NOMO-1 (cell line): ENCODE results near the gene PLA2G6.
"Not testable (repeated sequence)": the region's sequence is repeated elsewhere in the genome, so short reads cannot be mapped to it uniquely, and the experiment has no call there.

Source experiments
- DNase-seq, 2 experiments: peaks; one replicate each; lab custom pipeline; 2025; ENCODE audit not compliant: unreplicated experiment in 2 of 2; lab: John Stamatoyannopoulos, UW

The PLA2G6 gene

DNA sequence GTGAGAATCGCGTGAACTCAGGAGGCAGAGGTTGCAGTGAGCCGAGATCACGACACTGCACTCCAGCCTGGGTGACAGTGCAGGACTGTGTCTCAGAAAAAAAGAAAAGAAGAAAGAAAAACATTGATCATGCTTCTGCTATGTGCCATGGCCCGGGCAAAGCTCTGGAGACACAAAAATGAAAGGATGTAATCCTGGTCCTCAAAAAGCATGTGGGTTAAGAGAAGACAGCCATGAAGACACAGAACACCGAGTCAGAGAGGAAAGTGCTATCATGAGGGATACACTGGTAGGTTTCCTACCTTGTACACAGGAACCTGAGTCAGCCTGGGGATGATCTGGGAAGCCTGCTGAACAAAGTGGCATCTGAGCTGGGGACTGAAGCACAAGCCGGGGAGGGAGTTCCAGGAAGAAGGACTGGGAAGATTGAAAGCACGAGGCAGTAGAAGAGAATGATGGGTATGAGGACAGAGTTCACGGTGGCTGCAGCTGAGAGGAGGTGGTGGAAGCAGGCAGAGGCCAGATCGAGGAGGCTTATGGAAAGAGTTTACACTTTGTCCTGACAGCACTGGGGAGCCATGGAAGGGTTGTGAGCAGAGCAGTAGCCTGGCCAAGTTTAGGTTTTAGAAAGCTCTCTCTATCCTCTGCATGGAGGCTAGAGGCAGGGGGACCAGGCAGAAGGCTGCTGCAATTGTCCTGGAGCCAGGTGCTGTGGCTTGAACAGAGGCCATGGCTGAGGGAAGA lies 10.3 kb upstream of the PLA2G6 start:
- no peak for DNase-seq

DNA sequence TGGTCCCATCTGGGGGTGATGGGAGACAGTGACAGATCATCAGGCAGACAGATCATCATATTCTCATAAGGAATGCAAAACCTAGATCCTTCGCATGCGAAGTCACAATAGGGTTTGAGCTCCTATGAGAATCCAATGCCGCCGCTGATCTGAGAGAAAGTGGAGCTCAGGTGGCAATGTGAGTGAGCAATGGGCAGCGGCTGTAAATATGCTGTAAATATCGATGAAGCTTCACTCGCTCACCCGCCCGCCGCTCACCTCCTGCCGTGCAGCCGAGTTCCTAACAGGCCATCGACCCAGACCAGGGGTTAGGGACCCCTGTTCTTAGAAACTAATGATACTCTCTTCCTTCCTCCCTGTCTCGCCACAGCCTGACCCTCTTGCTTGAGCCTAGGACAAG lies 9.4 kb upstream of the PLA2G6 start:
- DNase-seq, result no peak

DNA sequence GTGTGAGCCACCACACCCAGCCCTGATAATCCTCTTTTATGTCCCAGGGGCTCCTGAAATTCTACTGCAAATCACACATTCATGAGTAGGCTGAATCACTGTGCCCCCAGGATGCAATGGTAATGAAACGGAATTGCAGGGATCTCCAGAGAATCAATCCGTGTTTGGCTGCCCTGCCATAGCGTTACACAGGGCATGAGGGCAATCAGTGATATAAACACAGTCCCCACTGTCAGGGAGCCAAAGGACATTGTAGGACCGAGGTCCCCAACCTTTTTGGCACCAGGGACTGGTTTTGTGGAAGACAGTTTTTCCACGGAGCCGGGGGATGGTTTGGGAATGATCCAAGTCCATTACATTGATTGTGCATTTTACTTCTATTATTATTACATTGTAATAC lies 9.0 kb upstream of the PLA2G6 start:
- no peak for DNase-seq

DNA sequence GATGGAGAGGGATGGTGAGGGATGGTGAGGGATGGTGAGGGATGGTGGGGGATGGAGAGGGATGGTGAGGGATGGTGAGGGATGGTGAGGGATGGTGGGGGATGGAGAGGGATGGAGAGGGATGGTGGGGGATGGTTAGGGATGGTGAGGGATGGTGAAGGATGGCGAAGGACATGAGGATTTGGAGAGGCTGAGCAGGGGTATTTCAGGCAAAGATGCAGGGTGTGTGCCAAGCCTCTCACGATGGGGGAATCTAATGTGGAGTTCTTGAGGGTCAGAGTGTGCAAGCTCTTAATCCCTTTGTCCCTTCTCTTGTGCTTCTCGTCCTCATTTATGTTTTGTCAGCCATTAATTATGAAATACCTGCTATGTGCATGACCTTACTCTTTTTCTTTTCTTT lies 7.5 kb upstream of the PLA2G6 start:
- DNase-seq, result no peak

GRCh38 chr22:38187413-38188212 lies 6.0 kb upstream of the PLA2G6 start:
- DNase-seq, result no peak

DNA sequence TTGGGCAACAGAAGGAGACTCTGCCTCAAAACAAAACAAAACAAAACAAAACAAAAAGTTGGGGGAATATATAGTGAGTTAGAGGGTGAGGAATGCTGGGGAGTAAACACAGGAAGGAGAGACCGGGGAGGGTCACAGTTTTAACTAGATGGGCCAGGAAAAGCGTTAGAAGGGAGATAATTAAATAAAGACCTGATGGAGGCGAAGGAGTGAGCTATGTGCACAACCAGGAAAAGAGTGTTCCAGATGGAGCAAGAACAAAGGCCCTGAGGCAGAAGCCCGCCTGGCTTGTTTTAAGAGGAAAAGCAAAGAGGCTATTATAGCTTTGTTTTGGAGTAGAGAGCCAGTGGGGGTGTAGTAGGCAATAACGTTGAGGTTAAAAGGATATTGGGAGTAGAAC lies 4.8 kb upstream of the PLA2G6 start:
- DNase-seq, result no peak

DNA sequence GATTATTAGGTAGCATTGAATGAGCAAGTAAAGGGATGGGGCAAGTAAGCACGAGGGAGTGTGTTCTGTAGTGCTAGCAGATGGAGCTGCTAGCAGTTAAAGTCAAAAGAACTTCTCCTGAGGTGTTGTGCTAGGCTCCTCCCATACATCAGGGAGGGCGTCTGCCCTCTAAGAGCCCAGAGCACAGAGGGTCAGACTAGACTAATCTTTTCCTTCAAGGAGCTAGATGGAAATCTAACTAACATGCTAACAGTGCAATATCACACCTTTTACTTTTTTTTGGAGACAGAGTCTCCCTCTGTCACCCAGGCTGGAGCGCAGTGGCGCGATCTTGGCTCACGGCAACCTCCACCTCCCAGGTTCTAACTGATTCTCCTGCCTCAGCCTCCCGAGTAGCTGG lies 3.2 kb upstream of the PLA2G6 start:
- DNase-seq, result no peak

GRCh38 chr22:38180841-38181452 lies 683 bp downstream of the PLA2G6 start:
- DNase-seq, result no peak

- DNase-seq, result not testable (repeated sequence)
Observed at GRCh38 chr22:38178605-38178937, 3.1 kb downstream of the PLA2G6 start.

DNA sequence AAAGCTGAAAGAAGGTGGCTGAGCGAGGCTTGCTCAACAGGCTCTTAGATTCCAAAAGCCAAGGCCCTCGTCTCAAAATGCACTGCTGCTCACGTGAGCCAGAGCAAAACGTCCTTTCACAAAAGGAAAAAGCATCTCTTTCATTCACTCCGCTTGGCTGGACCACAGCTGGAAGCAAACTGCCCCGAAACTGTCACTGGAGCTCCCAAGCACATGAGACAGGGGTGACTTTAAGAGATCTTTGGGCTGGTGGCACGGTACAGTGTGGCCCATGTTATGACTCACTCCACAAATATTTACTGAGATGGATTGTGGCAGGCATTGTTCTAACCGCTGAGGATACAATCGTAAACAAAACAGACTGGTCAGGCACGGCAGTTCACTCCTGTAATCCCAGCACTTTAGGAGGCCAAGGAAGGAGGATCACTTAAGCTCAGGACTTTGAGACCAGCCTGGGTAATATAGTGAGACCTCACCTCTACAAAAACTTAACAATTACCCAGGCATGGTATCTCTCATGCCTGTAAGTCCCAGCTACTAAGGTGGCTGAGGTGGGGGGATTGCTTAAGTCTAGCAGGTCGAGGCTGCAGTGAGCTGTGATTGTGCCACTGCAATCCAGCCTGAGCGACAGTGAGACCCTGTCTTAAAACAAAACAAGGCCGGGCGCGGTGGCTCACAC lies 3.6 kb downstream of the PLA2G6 start:
- DNase-seq, result no peak

- DNase-seq, result not testable (repeated sequence)
Observed at GRCh38 chr22:38177571-38177925, 4.1 kb downstream of the PLA2G6 start.

- no peak for DNase-seq
Observed at GRCh38 chr22:38177044-38177443, 4.6 kb downstream of the PLA2G6 start.

DNA sequence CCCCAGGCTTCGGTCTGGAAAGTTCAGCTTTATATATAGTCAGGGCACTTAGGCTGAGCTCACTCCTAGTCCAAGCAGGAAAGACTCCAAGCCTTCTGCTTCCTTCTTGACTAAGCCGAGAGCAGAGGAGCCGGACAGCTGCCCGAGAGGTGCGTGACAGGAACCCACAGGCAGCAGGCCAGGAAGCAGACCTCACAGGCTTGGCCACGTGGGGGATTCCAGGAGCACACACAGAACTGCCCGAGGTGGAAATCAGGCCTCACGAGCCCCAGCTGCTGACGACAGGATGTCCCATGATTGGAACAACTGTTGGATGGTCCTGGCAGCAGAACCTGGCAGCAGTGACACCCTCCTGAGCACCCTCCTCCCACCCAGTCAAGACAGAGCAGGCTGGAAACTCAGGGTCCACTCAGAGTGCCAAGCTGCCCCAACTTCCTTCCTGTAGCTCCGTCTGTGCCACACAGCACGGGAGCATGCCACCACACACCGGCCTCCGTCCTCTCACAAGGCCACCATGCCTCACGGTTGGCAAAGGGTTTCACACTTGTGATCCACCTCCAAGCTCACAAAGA lies 5.4 kb downstream of the PLA2G6 start:
- no peak for DNase-seq

DNA sequence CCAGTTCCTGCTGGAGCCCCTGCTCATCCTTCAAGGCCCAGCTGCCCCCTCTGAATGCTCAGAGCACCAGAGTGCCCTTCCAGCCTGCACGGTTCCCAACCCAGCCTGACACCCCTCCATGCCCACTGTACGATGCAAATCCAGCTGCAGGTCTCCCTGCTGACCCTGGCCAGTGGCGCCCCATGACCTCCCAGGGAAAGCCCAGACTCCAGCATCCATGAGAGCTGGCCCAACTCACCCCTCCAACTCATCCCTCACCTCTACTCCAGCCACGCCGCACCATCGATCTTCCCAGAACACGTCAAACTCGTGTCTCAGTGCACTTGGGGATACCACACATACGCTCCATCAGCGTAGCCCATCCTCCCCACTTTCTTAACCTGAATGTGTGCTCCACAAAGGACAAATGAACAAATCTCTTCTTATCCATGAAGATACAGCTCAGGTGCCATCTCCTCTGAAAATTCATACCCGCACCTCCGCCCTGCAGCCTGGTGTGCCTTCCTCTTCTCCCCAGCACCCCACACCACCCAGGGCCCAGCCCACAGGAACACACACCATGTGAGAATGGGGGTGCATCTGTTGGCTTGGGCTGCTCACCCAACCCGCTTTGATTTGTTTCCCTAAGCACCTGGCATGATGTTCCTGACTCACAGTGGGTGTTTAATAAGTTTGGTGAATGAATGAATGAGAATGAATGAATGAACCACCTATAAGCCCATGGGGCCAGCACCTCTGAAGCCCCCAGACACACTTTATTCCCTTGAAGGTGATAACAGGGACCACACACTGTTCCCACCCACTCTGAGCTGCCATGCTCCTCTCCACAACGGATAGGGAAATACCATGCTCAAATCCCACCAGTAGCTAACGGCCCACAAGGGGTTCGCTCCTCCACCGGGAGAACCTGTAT lies 6.2 kb downstream of the PLA2G6 start:
- no peak for DNase-seq

- no peak for DNase-seq
Observed at GRCh38 chr22:38174626-38175025, 7.0 kb downstream of the PLA2G6 start.

- no peak for DNase-seq
Observed at GRCh38 chr22:38173641-38173906, 8.1 kb downstream of the PLA2G6 start.

DNA sequence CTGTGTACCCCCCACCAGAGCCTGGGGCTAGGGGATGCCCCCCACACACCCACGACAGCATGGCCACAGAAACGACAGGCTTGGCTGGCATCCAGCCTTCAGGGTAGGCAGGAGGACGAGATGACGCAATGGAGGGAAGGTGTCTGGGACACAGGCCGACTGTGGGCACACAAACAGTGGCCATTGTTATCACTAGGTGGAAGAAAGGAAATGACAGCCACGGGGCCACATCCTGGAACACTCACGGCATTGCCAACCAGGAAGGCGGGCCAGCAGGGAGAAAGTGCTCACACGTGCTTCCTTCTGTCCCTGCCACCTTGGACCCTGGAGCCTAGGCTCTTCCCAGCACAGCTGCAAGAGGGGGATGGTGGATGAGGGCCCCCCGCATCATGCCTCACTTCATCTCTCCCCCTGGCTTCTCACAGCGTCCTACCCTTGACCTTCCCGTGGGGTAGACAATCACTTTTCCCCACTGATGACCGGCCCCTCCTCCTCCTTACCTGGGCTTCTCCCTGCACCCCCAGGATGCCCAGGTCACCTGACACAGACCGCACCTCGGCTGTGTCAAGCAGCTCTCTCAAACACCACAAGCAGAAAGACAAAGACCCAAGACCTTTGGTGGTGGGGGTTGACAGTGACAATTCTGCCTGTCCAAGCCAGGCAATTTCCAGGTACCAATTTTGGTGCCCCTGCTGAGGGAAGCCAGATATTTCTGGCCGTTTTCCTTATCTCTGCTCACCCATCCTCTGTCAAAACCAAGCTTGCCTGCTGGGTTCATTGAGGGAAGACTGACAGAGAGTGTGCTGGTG lies 8.6 kb downstream of the PLA2G6 start:
- no peak for DNase-seq

DNA sequence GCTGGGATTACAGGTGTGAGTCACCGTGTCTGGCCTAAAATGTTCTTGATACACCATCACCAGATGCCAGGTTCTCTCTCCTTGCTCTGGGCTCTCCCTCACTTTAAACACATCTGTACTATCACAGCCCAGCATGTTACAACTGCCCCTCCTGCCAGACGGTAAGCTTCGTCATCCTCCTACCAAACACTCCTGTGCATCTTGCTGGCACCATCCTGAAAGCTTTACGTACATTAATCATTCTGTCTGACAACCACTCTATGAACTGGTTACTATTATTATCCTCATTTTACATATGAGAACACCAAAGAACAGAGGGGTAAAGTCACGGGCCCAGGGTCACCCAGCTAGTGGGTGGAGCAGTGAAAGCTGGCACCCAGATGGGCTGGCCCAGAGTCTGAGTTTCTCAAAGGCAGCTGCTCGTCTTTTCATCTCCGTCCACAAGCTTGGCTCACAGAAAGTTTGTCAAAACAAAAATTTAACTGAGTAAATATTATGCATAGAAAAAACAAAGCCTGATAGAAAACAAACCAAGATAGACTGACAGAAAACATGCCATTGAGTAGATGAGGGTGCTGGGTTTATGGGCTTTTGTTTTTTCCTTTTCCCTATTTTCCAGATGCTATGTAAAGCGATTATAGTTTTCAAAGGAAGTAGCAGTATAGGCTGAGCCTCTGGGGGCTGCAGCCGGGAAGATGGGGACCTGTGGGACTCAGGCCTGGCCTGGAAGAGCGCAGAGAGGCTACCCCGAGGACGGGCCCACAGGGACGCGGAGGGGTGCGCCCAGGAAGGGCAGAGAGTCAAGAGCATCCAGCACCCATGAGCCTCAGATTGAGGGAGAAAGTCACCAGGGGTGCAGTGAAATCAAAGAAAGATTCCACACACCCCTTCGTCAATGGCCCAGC lies 9.5 kb downstream of the PLA2G6 start:
- DNase-seq, result no peak

DNA sequence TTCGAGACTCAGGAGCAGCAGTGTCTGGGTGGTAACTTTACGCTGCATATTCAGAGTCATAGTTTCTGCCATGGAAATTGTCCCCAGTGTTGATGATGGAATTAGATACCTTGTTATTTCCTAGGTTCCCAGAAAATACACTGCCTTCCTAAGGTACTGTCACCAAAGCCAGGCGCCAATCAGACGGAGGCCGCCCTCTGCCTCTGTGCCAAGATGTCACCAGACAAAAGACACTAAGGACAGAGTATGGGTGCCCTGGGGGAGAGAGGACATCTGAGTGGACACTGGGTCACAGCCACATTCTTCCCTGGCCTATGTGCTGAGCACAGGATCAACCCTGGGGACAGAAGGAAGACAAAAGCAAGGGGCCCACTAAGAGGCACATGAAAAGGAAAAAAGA lies 11.2 kb downstream of the PLA2G6 start:
- DNase-seq, result no peak
